Hypothalamus (tissue), 51 donors: ENCODE data around the gene BABAM1.

Source experiments
- DNase-seq, 51 donors: peaks; one replicate each; lab custom pipeline; 2025; lab: John Stamatoyannopoulos, UW

Gene BABAM1

GRCh38 chr19:17296976-17297375, 29.7 kb downstream of the BABAM1 start:
- no peak for DNase-seq

- no peak for DNase-seq
Observed at GRCh38 chr19:17300992-17301619, 33.9 kb downstream of the BABAM1 start.

- peak in 28 of 51 donors; percentile 10 to 60 (median 33) for DNase-seq
Observed at GRCh38 chr19:17302391-17303166, 35.3 kb downstream of the BABAM1 start.

- peak in 50 of 51 donors; percentile 29 to 96 (median 87) for DNase-seq
Observed at GRCh38 chr19:17303167-17303939, 36.1 kb downstream of the BABAM1 start, which contains the start of gene ABHD8. TSS of gene ABHD8 (minus strand) at chr19:17303425. CDS start at chr19:17301616, 1,809 bp downstream.

- DNase-seq = peak in 3 of 51 donors; percentile 1 to 43 (median 6)
Observed at GRCh38 chr19:17303940-17304267, 36.7 kb downstream of the BABAM1 start.

GRCh38 chr19:17304386-17305215, 37.4 kb downstream of the BABAM1 start:
- peak in 6 of 51 donors; percentile 4 to 24 (median 9) for DNase-seq

GRCh38 chr19:17305216-17305516, 37.9 kb downstream of the BABAM1 start:
- DNase-seq = peak in 1 of 51 donors; percentile 97

- DNase-seq = peak; percentile 59 to 100 (median 95)
Observed at GRCh38 chr19:17305517-17306284, 38.5 kb downstream of the BABAM1 start, which contains the start of gene MRPL34. TSS of gene MRPL34 (plus strand) at chr19:17305872. CDS start at chr19:17305893, 21 bp downstream.

GRCh38 chr19:17306285-17306714, 39.1 kb downstream of the BABAM1 start:
- DNase-seq = peak in 1 of 51 donors; percentile 32

- DNase-seq = no peak
Observed at GRCh38 chr19:17307876-17308377, 40.7 kb downstream of the BABAM1 start.

- DNase-seq = peak; percentile 72 to 100 (median 98)
Observed at GRCh38 chr19:17309198-17309964, 42.1 kb downstream of the BABAM1 start, which contains the start of gene DDA1. TSS of gene DDA1 (plus strand) at chr19:17309563. CDS start at chr19:17309655, 92 bp downstream.

- no peak for DNase-seq
Observed at GRCh38 chr19:17309965-17310461, 42.8 kb downstream of the BABAM1 start.

GRCh38 chr19:17311455-17312188, 44.4 kb downstream of the BABAM1 start:
- no peak for DNase-seq

GRCh38 chr19:17312189-17313113, 45.2 kb downstream of the BABAM1 start:
- no peak for DNase-seq

- no peak for DNase-seq
Observed at GRCh38 chr19:17314007-17314593, 46.9 kb downstream of the BABAM1 start.

GRCh38 chr19:17318966-17319365, 51.7 kb downstream of the BABAM1 start:
- no peak for DNase-seq
